Fibroblast of the aortic adventitia (primary cell): Measurements from ENCODE around the gene SLC28A1. TPM values are rescaled to one million over a fixed set of nuclear protein-coding genes. Genes with fewer than 3 reads are reported as not detected.

Source experiments
- DNase-seq: peaks from one replicate; pipeline ENCODE4 v3.0.0-alpha.2; 2010; ENCODE audit warnings: low read depth
- H3K4me3 ChIP-seq: 2 replicates; pipeline ENCODE4 v1.5.1; 2011; ENCODE audit warnings: low read depth, mild to moderate bottlenecking, control low read depth, low read length, moderate library complexity
- CTCF ChIP-seq: IDR thresholded peaks from 2 replicates; pipeline ENCODE4 v1.5.1; 2011; ENCODE audit warnings: mild to moderate bottlenecking, low read length, control low read depth, inconsistent platforms; ENCODE audit not compliant: insufficient read depth
- small RNA-seq: library from RNA; depleted of rRNA; stranded (forward); fragments of <200 nt; gene quantifications from one replicate; pipeline ENCODE3, GENCODE V24; 2012
- total RNA-seq: library from RNA; depleted of rRNA; stranded (reverse); fragments of >200 nt; gene quantifications from 2 replicates; pipeline ENCODE4 v1.2.3, GENCODE V29; 2012; ENCODE audit warnings: low replicate concordance

Gene SLC28A1
- total RNA-seq, 1 donor, result not detected

GRCh38 chr15:84987949-84988624 is 103.6 kb downstream of the SLC28A1 start:
- H3K4me3 ChIP-seq, result no peak overlapping the region
- no peak for TF ChIP-seq CTCF
- no peak for DNase-seq

GRCh38 chr15:84988909-84989644 is 104.6 kb downstream of the SLC28A1 start:
- no peak for DNase-seq
- no peak overlapping the region for H3K4me3 ChIP-seq
- no peak for TF ChIP-seq CTCF

- no peak for DNase-seq
Measured at GRCh38 chr15:84990507-84990906, 106.0 kb downstream of the SLC28A1 start.

GRCh38 chr15:84991014-84991712 is 106.7 kb downstream of the SLC28A1 start:
- no peak for TF ChIP-seq CTCF
- DNase-seq, result no peak
- no peak overlapping the region for H3K4me3 ChIP-seq

More at GRCh38 chr15:84990507-84990906, 106.0 kb downstream of the SLC28A1 start:
- TF ChIP-seq CTCF, result no peak
- H3K4me3 ChIP-seq, result no peak overlapping the region

GRCh38 chr15:84992157-84992944 is 107.9 kb downstream of the SLC28A1 start:
- no peak overlapping the region for H3K4me3 ChIP-seq
- TF ChIP-seq CTCF, result no peak
- peak; percentile 79 for DNase-seq

Small RNA genes lying within 50 kb of the gene (small RNA-seq; reads per million reads assigned to genes)
- gene RF00402 (not detected), gene RNU6-339P (not detected), gene RNU6-796P (not detected)

Other genes with a start within 250 kb of the SLC28A1 start
- gene WDR73, start 230.4 kb upstream of the SLC28A1 start, total RNA-seq, result 26.8 and 38.0 TPM in 2 replicates
- 4.1 TPM in 1 of 2 replicates, not detected in the other for gene NMB, start 226.5 kb upstream of the SLC28A1 start, total RNA-seq
- 292 and 299 TPM in 2 replicates for gene SEC11A, start 168.5 kb upstream of the SLC28A1 start, total RNA-seq
- 7.4 and 11.7 TPM in 2 replicates for gene ZNF592, start 136.1 kb upstream of the SLC28A1 start, total RNA-seq
- 0.18 and 0.65 TPM in 2 replicates for gene ALPK3, start 67.3 kb upstream of the SLC28A1 start, total RNA-seq
- gene PDE8A, start 97.2 kb downstream of the SLC28A1 start, total RNA-seq, result 20.6 and 26.2 TPM in 2 replicates